ENCODE results near the gene UBE2E2.
"Not testable (repeated sequence)": the region's sequence is repeated elsewhere in the genome, so short reads cannot be mapped to it uniquely, and the experiment has no call there.

UBE2E2 gene

GRCh38 chr3:23202921-23203707 is at the start of gene UBE2E2:
UBE2E2 (plus strand) TSS chr3:23203327.
- DNase-seq (ENCODE audit: low spot score): peak; percentile 16

- DNase-seq (ENCODE audit: low spot score): no peak
Observed at GRCh38 chr3:23153436-23153835, 49.7 kb upstream of the UBE2E2 start.

- DNase-seq (ENCODE audit: low spot score): no peak
Observed at GRCh38 chr3:23157331-23157730, 45.8 kb upstream of the UBE2E2 start.

GRCh38 chr3:23159929-23160328 is 43.2 kb upstream of the UBE2E2 start:
- no peak for DNase-seq (ENCODE audit: low spot score)

GRCh38 chr3:23161308-23161707 is 41.8 kb upstream of the UBE2E2 start:
- DNase-seq (ENCODE audit: low spot score): no peak

- DNase-seq (ENCODE audit: low spot score): no peak
Observed at GRCh38 chr3:23161896-23162570, 41.1 kb upstream of the UBE2E2 start.

GRCh38 chr3:23162934-23163333 is 40.2 kb upstream of the UBE2E2 start:
- DNase-seq (ENCODE audit: low spot score): no peak

- DNase-seq (ENCODE audit: low spot score): no peak
Observed at GRCh38 chr3:23164746-23165145, 38.4 kb upstream of the UBE2E2 start.

GRCh38 chr3:23165571-23165970 is 37.6 kb upstream of the UBE2E2 start:
- DNase-seq (ENCODE audit: low spot score): no peak

GRCh38 chr3:23166276-23166675 is 36.9 kb upstream of the UBE2E2 start:
- no peak for DNase-seq (ENCODE audit: low spot score)

- no peak for DNase-seq (ENCODE audit: low spot score)
Observed at GRCh38 chr3:23166845-23167244, 36.3 kb upstream of the UBE2E2 start.

GRCh38 chr3:23169551-23169950 is 33.6 kb upstream of the UBE2E2 start:
- no peak for DNase-seq (ENCODE audit: low spot score)

- no peak for DNase-seq (ENCODE audit: low spot score)
Observed at GRCh38 chr3:23170291-23170690, 32.8 kb upstream of the UBE2E2 start.

GRCh38 chr3:23172059-23172458 is 31.1 kb upstream of the UBE2E2 start:
- DNase-seq (ENCODE audit: low spot score): no peak

GRCh38 chr3:23174426-23175039 is 28.6 kb upstream of the UBE2E2 start:
- no peak for DNase-seq (ENCODE audit: low spot score)

GRCh38 chr3:23175341-23176083 is 27.6 kb upstream of the UBE2E2 start:
- no peak for DNase-seq (ENCODE audit: low spot score)

- not testable (repeated sequence) for DNase-seq (ENCODE audit: low spot score)
Observed at GRCh38 chr3:23176839-23177238, 26.3 kb upstream of the UBE2E2 start.

- DNase-seq (ENCODE audit: low spot score): no peak
Observed at GRCh38 chr3:23182996-23183513, 20.1 kb upstream of the UBE2E2 start.

- DNase-seq (ENCODE audit: low spot score): no peak
Observed at GRCh38 chr3:23183731-23184130, 19.4 kb upstream of the UBE2E2 start.

GRCh38 chr3:23185861-23186260 is 17.3 kb upstream of the UBE2E2 start:
- no peak for DNase-seq (ENCODE audit: low spot score)

- no peak for DNase-seq (ENCODE audit: low spot score)
Observed at GRCh38 chr3:23189187-23189586, 13.9 kb upstream of the UBE2E2 start.

GRCh38 chr3:23192816-23193215 is 10.3 kb upstream of the UBE2E2 start:
- DNase-seq (ENCODE audit: low spot score): no peak

All from CD4-positive, alpha-beta T cell treated with Interleukin-2 at 100 ng/mL for 4 hours (primary cell).